ENCODE measurements around the gene ZNF83.
A peak's percentile ranks its signal among the peaks of the same experiment; 100 is the strongest.

GRCh38 chr19:52601025-52601973, 36.9 kb downstream of the ZNF83 start:
- TF ChIP-seq CTCF (IDR thresholded peaks at IDR 0.05): peak; percentile 61
- TF ChIP-seq EZH2 (IDR thresholded peaks at IDR 0.05; ENCODE audit: borderline replicate concordance, insufficient read depth, low read depth, low read length, poor library complexity, severe bottlenecking): no peak
